K562 (cell line): ENCODE data around the gene PPP6C. TPM values are rescaled to one million over a fixed set of nuclear protein-coding genes. Genes with fewer than 3 reads are reported as not detected.
"Not testable (repeated sequence)": the region's sequence is repeated elsewhere in the genome, so short reads cannot be mapped to it uniquely, and the experiment has no call there.

Experiments
- ATAC-seq: fragments of 200-7000 bp; cut with Tn5 transposase; 3 replicates; pipeline ENCODE4 v1.9.1; 2020; ENCODE audit warnings: moderate library complexity
- BruUV-seq: library from RNA; stranded (reverse); fragments of 400-500 nt; replicated peaks from 2 replicates; lab custom pipeline; 2021; lab: Mats Ljungman, UMichigan
- CTCF ChIA-PET: fragments of 300-600 bp; formaldehyde crosslinking; extraction: SDS; loops from one replicate; lab custom pipeline; 2021; ENCODE audit warnings: low intra/inter-chr PET ratio; lab: Yijun Ruan, JAX
- POLR2A ChIA-PET: fragments of 300-600, 350-650 bp; sonication (Branson Sonifier 250); formaldehyde crosslinking; extraction: SDS; loops from one replicate; lab custom pipeline; 2021; ENCODE audit warnings: antibody characterized with exemption, inconsistent platforms; lab: Yijun Ruan, JAX
- DNase-seq, 4 experiments: peaks; one replicate each; pipeline versions ENCODE4 v3.0.0 to v3.0.0-alpha.2; 2011 to 2018; ENCODE audit warnings: low spot score in 3 of 4, mixed read lengths in 3 of 4; ENCODE audit errors: extremely low read depth in 1 of 4
- FAIRE-seq: peaks from 2 replicates; lab custom pipeline; 2011; peaks lifted over from hg19 to GRCh38; lab: Jason Lieb, UNC
- H2AFZ ChIP-seq: 2 replicates; pipeline ENCODE4 v1.6.0; 2011; ENCODE audit warnings: low read depth, low read length, control low read depth, inconsistent platforms
- H3K27ac ChIP-seq: fragments of 200-600 bp; 3 replicates; pipeline ENCODE4 v1.8.0; 2011; ENCODE audit warnings: low read depth, mild to moderate bottlenecking, control low read depth, inconsistent platforms, low read length, moderate library complexity, mixed read lengths; ENCODE audit errors: extremely low read depth
- H3K27me3 ChIP-seq, 2 experiments: fragments of 300-600 bp in 1 of 2; 2 replicates in 1 of 2; 3 replicates in 1 of 2; pipeline versions ENCODE4 v1.6.0 to v1.8.0; 2011; ENCODE audit warnings: inconsistent platforms in 2 of 2, low read length in 2 of 2, mild to moderate bottlenecking in 1 of 2, mixed read lengths in 1 of 2, moderate library complexity in 1 of 2; ENCODE audit not compliant: control insufficient read depth in 2 of 2, insufficient read depth in 2 of 2
- H3K36me3 ChIP-seq: fragments of 300-600 bp; 3 replicates; pipeline ENCODE4 v1.8.0; 2011; ENCODE audit warnings: mild to moderate bottlenecking, low read length, inconsistent platforms; ENCODE audit not compliant: control insufficient read depth, insufficient read depth
- H3K4me1 ChIP-seq, 2 experiments: fragments of 200-600 bp in 1 of 2; replicated peaks in 1 of 2; 2 replicates in 1 of 2; 3 replicates in 1 of 2; pipeline versions ENCODE4 v1.5.1 to v1.8.0; 2011; ENCODE audit warnings: inconsistent platforms in 2 of 2, low read length in 2 of 2, mild to moderate bottlenecking in 1 of 2, mixed read lengths in 1 of 2, moderate library complexity in 1 of 2; ENCODE audit not compliant: control insufficient read depth in 2 of 2, insufficient read depth in 2 of 2
- H3K4me2 ChIP-seq: 2 replicates; pipeline ENCODE4 v1.6.1; 2011; ENCODE audit warnings: low read length, control low read depth, inconsistent platforms, mixed read lengths; ENCODE audit not compliant: insufficient read depth
- H3K4me3 ChIP-seq: fragments of 200-600 bp; sonication (generic), shearing (Covaris generic); 2 replicates; pipeline ENCODE4 v1.5.1; 2016; ENCODE audit warnings: control low read depth, inconsistent platforms
- H3K79me2 ChIP-seq: fragments of 200-600 bp; 3 replicates; pipeline ENCODE4 v1.8.0; 2011; ENCODE audit warnings: low read length, inconsistent platforms; ENCODE audit not compliant: control insufficient read depth, insufficient read depth
- H3K9ac ChIP-seq, 2 experiments: 2 replicates each; pipeline versions ENCODE4 v1.6.0 to v1.6.1; 2011; ENCODE audit warnings: low read depth in 2 of 2, low read length in 2 of 2, control low read depth in 1 of 2, inconsistent platforms in 1 of 2, mild to moderate bottlenecking in 1 of 2, mixed read lengths in 1 of 2; ENCODE audit not compliant: insufficient read depth in 1 of 2
- H3K9me1 ChIP-seq: one replicate; pipeline ENCODE4 v1.6.0; 2011; ENCODE audit warnings: inconsistent platforms, mild to moderate bottlenecking, low read length, moderate library complexity; ENCODE audit not compliant: control insufficient read depth, insufficient read depth
- H3K9me3 ChIP-seq: replicated peaks from 2 replicates; pipeline ENCODE4 v1.5.1; 2011; ENCODE audit warnings: low read depth, low read length, inconsistent platforms; ENCODE audit not compliant: control insufficient read depth, insufficient read depth
- H4K20me1 ChIP-seq: replicated peaks from 2 replicates; pipeline ENCODE4 v1.6.1; 2011; ENCODE audit warnings: low read length, inconsistent platforms, mixed read lengths; ENCODE audit not compliant: control insufficient read depth, insufficient read depth
- CREB1 ChIP-seq, 2 experiments: sonication (generic) in 1 of 2; formaldehyde crosslinking in 1 of 2; IDR thresholded peaks; 2 replicates each; pipeline versions ENCODE4 v1.6.1 to v1.8.0; 2012 to 2022; ENCODE audit warnings: inconsistent platforms in 1 of 2, mild to moderate bottlenecking in 1 of 2, missing genetic modification reagents in 1 of 2, moderate library complexity in 1 of 2
- GABPB1 ChIP-seq: sonication (generic); formaldehyde crosslinking; IDR thresholded peaks from 2 replicates; pipeline ENCODE4 v1.8.0; 2022; ENCODE audit warnings: mild to moderate bottlenecking, missing genetic modification reagents
- KAT7 ChIP-seq: sonication (generic); formaldehyde crosslinking; IDR thresholded peaks from 2 replicates; pipeline ENCODE4 v1.8.0; 2022; ENCODE audit warnings: missing genetic modification reagents, mild to moderate bottlenecking, borderline replicate concordance
- LCOR ChIP-seq: sonication (generic); formaldehyde crosslinking; IDR thresholded peaks from 2 replicates; pipeline ENCODE4 v1.8.0; 2022; ENCODE audit warnings: mild to moderate bottlenecking, missing genetic modification reagents
- POLR2AphosphoS5 ChIP-seq: IDR thresholded peaks from 2 replicates; pipeline ENCODE4 v1.6.1; 2011; ENCODE audit warnings: mild to moderate bottlenecking, low read depth, low read length, moderate library complexity; ENCODE audit not compliant: control insufficient read depth, insufficient read depth
- POLR2G ChIP-seq: fragments of 200-400 bp; formaldehyde crosslinking; IDR thresholded peaks from 2 replicates; pipeline ENCODE4 v1.6.1; 2017; ENCODE audit warnings: low read depth, mild to moderate bottlenecking, antibody characterized with exemption, low read length, moderate library complexity
- RAD21 ChIP-seq, 2 experiments: fragments of 250-450 bp in 1 of 2; fragments of 450-650 bp in 1 of 2; sonication (Bioruptor Pico) in 1 of 2; formaldehyde crosslinking in 1 of 2; IDR thresholded peaks in 1 of 2; conservative IDR thresholded peaks in 1 of 2; 2 replicates each; pipeline versions ENCODE4 v1.4.0 to v1.8.0; 2020 to 2022; ENCODE audit warnings: mild to moderate bottlenecking in 2 of 2, moderate library complexity in 1 of 2
- RBFOX2 ChIP-seq: fragments of 200-400 bp; formaldehyde crosslinking; IDR thresholded peaks from 2 replicates; pipeline ENCODE4 v1.6.1; 2017; ENCODE audit warnings: low read depth, mild to moderate bottlenecking, low read length, moderate library complexity
- RERE ChIP-seq: sonication (generic); formaldehyde crosslinking; IDR thresholded peaks from 2 replicates; pipeline ENCODE4 v1.8.0; 2023; ENCODE audit warnings: missing genetic modification reagents, mild to moderate bottlenecking, borderline replicate concordance
- SP1 ChIP-seq: sonication (generic); formaldehyde crosslinking; IDR thresholded peaks from 2 replicates; pipeline ENCODE4 v1.8.1; 2022; ENCODE audit warnings: mild to moderate bottlenecking, missing genetic modification reagents
- TEAD4 ChIP-seq, 2 experiments: sonication (generic) in 1 of 2; formaldehyde crosslinking in 1 of 2; IDR thresholded peaks; 2 replicates each; pipeline versions ENCODE4 v1.6.1 to v1.8.0; 2012 to 2022; ENCODE audit warnings: borderline replicate concordance in 1 of 2, inconsistent platforms in 1 of 2, low read length in 1 of 2, mild to moderate bottlenecking in 1 of 2, missing genetic modification reagents in 1 of 2
- WGBS: fragments of 100-300 bp; shearing (Covaris generic); methylation state at CpG from one replicate; pipeline ENCODE4 v1.1.6; 2016; ENCODE audit warnings: low coverage, mixed read lengths; ENCODE audit not compliant: insufficient coverage; ENCODE audit errors: missing lambda C conversion rate; 5-methylcytosine and 5-hydroxymethylcytosine counted together
- in situ Hi-C: fragments of 300-500 bp; cut with MboI; formaldehyde crosslinking; loops from 4 replicates; pipeline ENCODE4 v1.15.0; 2018; ENCODE audit warnings: inconsistent platforms, mixed read lengths
- intact Hi-C: fragments of 100-400 bp; cut with micrococcal nuclease; formaldehyde crosslinking; loops from 2 replicates; pipeline ENCODE4 v1.14.2; 2022
- polyA plus RNA-seq, 8 experiments: library from polyadenylated mRNA; depleted of rRNA in 4 of 8; stranded (reverse) in 5 of 8; unstranded in 3 of 8; fragments of >200 nt; fragmentation: Nextera tagmentation in 2 of 8; fragmentation: Illumina TruSeq in 1 of 8; extraction: Ambion mirVana in 2 of 8; extraction: Trizol in 1 of 8; gene quantifications; 2 replicates each; pipeline versions ENCODE4 v1.2.1 to v1.2.3, GENCODE V29; 2011 to 2014; ENCODE audit warnings: inconsistent platforms in 1 of 8, missing spikeins in 1 of 8
- total RNA-seq, 7 experiments: library from RNA; depleted of rRNA in 6 of 7; stranded (reverse); fragments of >200 nt in 6 of 7; fragmentation: Illumina TruSeq in 2 of 7; extraction: Trizol in 2 of 7; gene quantifications; 2 replicates each; pipeline versions ENCODE4 v1.2.1 to v1.2.3, GENCODE V29; 2011 to 2021; ENCODE audit warnings: low replicate concordance in 1 of 7
- TF ChIP-seq, protein P1 (sequence below): sonication (generic); formaldehyde crosslinking; IDR thresholded peaks from 2 replicates; pipeline ENCODE4 v1.8.0; 2022; ENCODE audit warnings: missing genetic modification reagents, mild to moderate bottlenecking, borderline replicate concordance

Gene PPP6C
- total and polyA plus RNA-seq, 9 of the 15 experiments (the other 6 are each of a cell fraction or from before 2014, with no cell fraction given), result 18.8 to 44.8 (median 38.3) TPM

- Histone ChIP-seq H3K4me2 (peak overlapping the region; percentile 97), H3K79me2 (peaks cover 61% of the 10 kb centered on the region), H3K4me1 (peaks cover 9 to 15% of the 10 kb centered on the region in 2 experiments; a peak in 3 of 5 replicates), H3K4me3 (peak overlapping the region; percentile 92), H4K20me1 (peaks cover 64% of the 10 kb centered on the region), H3K36me3 (peaks cover 78% of the 10 kb centered on the region)
- H3K27ac ChIP-seq; intact Hi-C loops; CTCF ChIA-PET; H3K9me1 ChIP-seq; in situ Hi-C loops; H3K27me3 ChIP-seq; H3K9me3 ChIP-seq; H2AFZ ChIP-seq; FAIRE-seq; ATAC-seq; H3K9ac ChIP-seq; TF ChIP-seq CREB1 (IDR thresholded peaks at IDR 0.05); TEAD4 (CRISPR knock-in tag; IDR thresholded peaks at IDR 0.05; ENCODE audit: borderline replicate concordance): not testable (repeated sequence)
- DNase-seq, result peak in 1 of 4 experiments; percentile 31
- TSS peak; percentile 7 for BruUV-seq
- 47% methylated on average over 5 of the region's 5 CpGs for WGBS
- POLR2A ChIA-PET, result interaction anchor here (0.6 to 6.2 kb wide), 11 partner anchors 12 to 111 kb away, joined by 3 to 75 read pairs (median 4); no protein-coding TSS in a partner anchor
- peak; percentile 51 for TF ChIP-seq CREB1 (CRISPR knock-in tag; IDR thresholded peaks at IDR 0.05)
- TF ChIP-seq POLR2G, result peak; percentile 25; the same call in 1 of the 2 replicates
- peak; percentile 27; the same call in 1 of the 2 replicates for TF ChIP-seq RBFOX2
- TF ChIP-seq LCOR (CRISPR knock-in tag), result peak; percentile 38; the same call in 1 of the 2 replicates
- TF ChIP-seq, protein P1, sequence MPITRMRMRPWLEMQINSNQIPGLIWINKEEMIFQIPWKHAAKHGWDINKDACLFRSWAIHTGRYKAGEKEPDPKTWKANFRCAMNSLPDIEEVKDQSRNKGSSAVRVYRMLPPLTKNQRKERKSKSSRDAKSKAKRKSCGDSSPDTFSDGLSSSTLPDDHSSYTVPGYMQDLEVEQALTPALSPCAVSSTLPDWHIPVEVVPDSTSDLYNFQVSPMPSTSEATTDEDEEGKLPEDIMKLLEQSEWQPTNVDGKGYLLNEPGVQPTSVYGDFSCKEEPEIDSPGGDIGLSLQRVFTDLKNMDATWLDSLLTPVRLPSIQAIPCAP (CRISPR knock-in tag), result 0 out of 2 replicates have a peak, but pooled peaks have one; percentile 20
- TF ChIP-seq GABPB1 (CRISPR knock-in tag), result 0 out of 2 replicates have a peak, but pooled peaks have one; percentile 41
- TF ChIP-seq POLR2AphosphoS5, result 0 out of 2 replicates have a peak, but pooled peaks have one; percentile 1
- peak; percentile 53 for TF ChIP-seq KAT7 (CRISPR knock-in tag)
- peak; percentile 79; the same call in 1 of the 2 replicates for TF ChIP-seq RERE
- peak in 1 of 2 experiments; percentile 12; a peak in 1 of 4 replicates for TF ChIP-seq RAD21 (CRISPR knock-in tag; conservative IDR thresholded peaks at IDR 0.05 in 1 of 2, IDR thresholded peaks at IDR 0.05 in 1 of 2)
- TF ChIP-seq SP1 (CRISPR knock-in tag), result 0 out of 2 replicates have a peak, but pooled peaks have one; percentile 27
- 0 out of 2 replicates have a peak, but pooled peaks have one; percentile 3 for TF ChIP-seq TEAD4 (IDR thresholded peaks at IDR 0.05; ENCODE audit: low read length)
These were observed 47.0 kb upstream of the PPP6C start for GRCh38 chr9:125236520-125237159.
